CD4-positive, alpha-beta T cell treated with Interleukin-17A for 4 hours (primary cell): ENCODE measurements around the gene ZMIZ1.

ENCODE experiments used
- DNase-seq: peaks from one replicate; pipeline ENCODE4 v3.0.0-alpha.2; 2020; ENCODE audit warnings: mixed read lengths

Gene ZMIZ1

GRCh38 chr10:79178614-79179163, 109.9 kb downstream of the ZMIZ1 start:
- no peak for DNase-seq

GRCh38 chr10:79179164-79179956, 110.6 kb downstream of the ZMIZ1 start:
- DNase-seq, result no peak

- no peak for DNase-seq
Measured at GRCh38 chr10:79179957-79180309, 111.2 kb downstream of the ZMIZ1 start.

GRCh38 chr10:79180414-79181221, 111.9 kb downstream of the ZMIZ1 start:
- no peak for DNase-seq

GRCh38 chr10:79181227-79181626, 112.5 kb downstream of the ZMIZ1 start:
- no peak for DNase-seq

- DNase-seq, result no peak
Measured at GRCh38 chr10:79181698-79182521, 113.1 kb downstream of the ZMIZ1 start.

GRCh38 chr10:79182781-79183467, 114.2 kb downstream of the ZMIZ1 start:
- DNase-seq, result no peak

- DNase-seq, result no peak
Measured at GRCh38 chr10:79183468-79183865, 114.7 kb downstream of the ZMIZ1 start.

- no peak for DNase-seq
Measured at GRCh38 chr10:79184145-79184625, 115.4 kb downstream of the ZMIZ1 start.

- DNase-seq, result no peak
Measured at GRCh38 chr10:79184657-79185056, 115.9 kb downstream of the ZMIZ1 start.

- DNase-seq, result no peak
Measured at GRCh38 chr10:79185067-79185774, 116.5 kb downstream of the ZMIZ1 start.

- DNase-seq, result no peak
Measured at GRCh38 chr10:79185796-79186374, 117.1 kb downstream of the ZMIZ1 start.

GRCh38 chr10:79186486-79187120, 117.8 kb downstream of the ZMIZ1 start:
- DNase-seq, result no peak

GRCh38 chr10:79187121-79187940, 118.6 kb downstream of the ZMIZ1 start:
- DNase-seq, result no peak

GRCh38 chr10:79188154-79188965, 119.6 kb downstream of the ZMIZ1 start:
- DNase-seq, result no peak

GRCh38 chr10:79189181-79189580, 120.4 kb downstream of the ZMIZ1 start:
- DNase-seq, result no peak

- no peak for DNase-seq
Measured at GRCh38 chr10:79189853-79190435, 121.2 kb downstream of the ZMIZ1 start.

- DNase-seq, result no peak
Measured at GRCh38 chr10:79190740-79191261, 122.0 kb downstream of the ZMIZ1 start.
